A549 (cell line): ENCODE data around the gene MUC5AC. TPM values are rescaled to one million over a fixed set of nuclear protein-coding genes. Genes with fewer than 3 reads are reported as not detected.
A peak's percentile ranks its signal among the peaks of the same experiment; 100 is the strongest.
"Not testable (repeated sequence)": the region's sequence is repeated elsewhere in the genome, so short reads cannot be mapped to it uniquely, and the experiment has no call there.

Source experiments
- ATAC-seq, 2 experiments: fragments of 200-7000 bp in 1 of 2; fragments of >200 bp in 1 of 2; cut with Nextera tagmentation in 1 of 2; cut with Tn5 transposase in 1 of 2; 3 replicates each; pipeline versions ENCODE4 v1.8.0 to v1.9.1; 2018 to 2020; ENCODE audit warnings: mild to moderate bottlenecking in 1 of 2, moderate library complexity in 1 of 2
- CTCF ChIA-PET: fragments of 300-600 bp; sonication (Branson Sonifier 250); formaldehyde crosslinking; extraction: SDS; loops from one replicate; lab custom pipeline; 2021; ENCODE audit warnings: antibody characterized with exemption, inconsistent platforms; lab: Yijun Ruan, JAX
- POLR2A ChIA-PET: fragments of 350-600 bp; formaldehyde crosslinking; extraction: SDS; loops from one replicate; lab custom pipeline; 2021; ENCODE audit warnings: antibody characterized with exemption, inconsistent platforms; lab: Yijun Ruan, JAX
- DNase-seq, 2 experiments: peaks; one replicate each; pipeline versions ENCODE4 v3.0.0 to v3.0.0-alpha.2; 2011 to 2016; ENCODE audit warnings: low read depth in 1 of 2, low spot score in 1 of 2
- FAIRE-seq: peaks from 2 replicates; lab custom pipeline; 2011; peaks lifted over from hg19 to GRCh38; lab: Jason Lieb, UNC
- H3K27ac ChIP-seq, 2 experiments: fragments of >200 bp; sonication (Bioruptor Twin); formaldehyde crosslinking; 3 replicates each; pipeline ENCODE4 v1.5.1; 2016 to 2017
- H3K4me1 ChIP-seq: fragments of >200 bp; sonication (Bioruptor Twin); formaldehyde crosslinking; 3 replicates; pipeline ENCODE4 v1.6.1; 2016
- H3K4me2 ChIP-seq: fragments of >200 bp; sonication (Bioruptor Twin); formaldehyde crosslinking; 3 replicates; pipeline ENCODE4 v1.6.1; 2016
- H3K4me3 ChIP-seq: fragments of >200 bp; sonication (Bioruptor Twin); formaldehyde crosslinking; 3 replicates; pipeline ENCODE4 v1.5.1; 2016
- H3K9me3 ChIP-seq: fragments of >200 bp; sonication (Bioruptor Twin); formaldehyde crosslinking; 3 replicates; pipeline ENCODE4 v1.6.1; 2016
- CBX8 ChIP-seq: fragments of 200-600 bp; sonication (generic); IDR thresholded peaks from 2 replicates; pipeline ENCODE4 v1.6.1; 2016
- CEBPB ChIP-seq, 2 experiments: fragments of >200 bp in 1 of 2; sonication (Bioruptor Twin) in 1 of 2; formaldehyde crosslinking in 1 of 2; IDR thresholded peaks; 2 replicates each; pipeline ENCODE4 v1.6.1; 2012 to 2016
- EHF ChIP-seq: fragments of 250-450 bp; sonication (Bioruptor Pico); IDR thresholded peaks from 2 replicates; pipeline ENCODE4 v1.5.0; 2020; ENCODE audit warnings: mild to moderate bottlenecking
- EHMT2 ChIP-seq: fragments of 200-600 bp; sonication (generic); IDR thresholded peaks from 2 replicates; pipeline ENCODE4 v1.6.1; 2016; ENCODE audit warnings: antibody characterized with exemption, low read depth, mild to moderate bottlenecking, moderate library complexity
- FOSB ChIP-seq: fragments of 250-450 bp; sonication (Bioruptor Pico); IDR thresholded peaks from 2 replicates; pipeline ENCODE4 v1.5.0; 2020; ENCODE audit warnings: mild to moderate bottlenecking, moderate library complexity
- FOSL2 ChIP-seq, 2 experiments: fragments of 450-650 bp in 1 of 2; fragments of >200 bp in 1 of 2; sonication (Bioruptor Twin) in 1 of 2; formaldehyde crosslinking; IDR thresholded peaks; 2 replicates each; pipeline versions ENCODE4 v1.5.0 to v1.6.1; 2016 to 2020; ENCODE audit warnings: mild to moderate bottlenecking in 1 of 2, moderate library complexity in 1 of 2
- GATA3 ChIP-seq: IDR thresholded peaks from 2 replicates; pipeline ENCODE4 v1.6.1; 2012; ENCODE audit warnings: borderline replicate concordance
- HDAC2 ChIP-seq: fragments of 200-600 bp; sonication (generic); IDR thresholded peaks from 2 replicates; pipeline ENCODE4 v1.6.1; 2016
- JUN ChIP-seq, 2 experiments: fragments of >200 bp; sonication (Bioruptor Twin); formaldehyde crosslinking; IDR thresholded peaks; 2 replicates in 1 of 2; 3 replicates in 1 of 2; pipeline ENCODE4 v1.6.1; 2016 to 2017
- KDM1A ChIP-seq: fragments of 200-600 bp; sonication (generic); IDR thresholded peaks from 2 replicates; pipeline ENCODE4 v1.6.1; 2016; ENCODE audit warnings: low read depth, mild to moderate bottlenecking
- MAZ ChIP-seq: fragments of 150-350 bp; IDR thresholded peaks from 2 replicates; pipeline ENCODE4 v1.6.1; 2014; ENCODE audit warnings: antibody characterized with exemption, low read depth, low read length, borderline replicate concordance
- NPAS2 ChIP-seq: fragments of 250-450 bp; sonication (Bioruptor Pico); IDR thresholded peaks from 2 replicates; pipeline ENCODE4 v1.8.0; 2022; ENCODE audit warnings: mild to moderate bottlenecking, moderate library complexity, borderline replicate concordance
- NR3C1 ChIP-seq: fragments of >200 bp; sonication (Bioruptor Twin); formaldehyde crosslinking; IDR thresholded peaks from 3 replicates; pipeline ENCODE4 v1.6.1; 2017
- PHF8 ChIP-seq: fragments of 200-600 bp; sonication (generic); IDR thresholded peaks from 2 replicates; pipeline ENCODE4 v1.6.1; 2016; ENCODE audit warnings: low read depth, mild to moderate bottlenecking, antibody characterized with exemption, moderate library complexity, borderline replicate concordance
- POLR2A ChIP-seq: IDR thresholded peaks from 2 replicates; pipeline ENCODE4 v1.6.1; 2012; ENCODE audit warnings: mild to moderate bottlenecking, low read length
- POLR2AphosphoS2 ChIP-seq: conservative IDR thresholded peaks from 2 replicates; pipeline ENCODE4 v1.6.1; 2012; ENCODE audit warnings: low read length, improper control_type of control experiment, inconsistent platforms
- RARB ChIP-seq: fragments of 250-450 bp; sonication (Bioruptor Pico); IDR thresholded peaks from 2 replicates; pipeline ENCODE4 v1.8.0; 2021; ENCODE audit warnings: mild to moderate bottlenecking, moderate library complexity
- SREBF2 ChIP-seq: fragments of 450-650 bp; IDR thresholded peaks from 2 replicates; pipeline ENCODE4 v1.6.1; 2014; ENCODE audit warnings: mild to moderate bottlenecking, moderate library complexity
- TP53 ChIP-seq: fragments of 250-450 bp; sonication (Bioruptor Pico); IDR thresholded peaks from 2 replicates; pipeline ENCODE4 v1.5.0; 2021; ENCODE audit warnings: mild to moderate bottlenecking, moderate library complexity
- ZC3H11A ChIP-seq: fragments of 450-650 bp; IDR thresholded peaks from 2 replicates; pipeline ENCODE4 v1.6.1; 2014; ENCODE audit warnings: antibody characterized with exemption, mild to moderate bottlenecking
- WGBS: methylation state at CpG from one replicate; pipeline ENCODE4 v1.1.6; 2017; ENCODE audit errors: missing lambda C conversion rate; 5-methylcytosine and 5-hydroxymethylcytosine counted together
- polyA plus RNA-seq, 4 experiments: library from polyadenylated mRNA; depleted of rRNA in 3 of 4; stranded (reverse); fragments of >200 nt; fragmentation: RNase III in 1 of 4; extraction: RNeasy Plus Mini Kit Qiagen cat#74134 plus additional on column Dnase treatment in 1 of 4; gene quantifications; 2 replicates in 3 of 4; 3 replicates in 1 of 4; pipeline ENCODE4 v1.2.3, GENCODE V29; 2011 to 2017
- TF ChIP-seq, protein P1 (sequence below): IDR thresholded peaks from 2 replicates; pipeline ENCODE4 v1.6.1; 2012; ENCODE audit warnings: low read depth, borderline replicate concordance
- TF ChIP-seq, protein P2 (sequence below): fragments of 450-650 bp; IDR thresholded peaks from 2 replicates; pipeline ENCODE4 v1.6.1; 2014; ENCODE audit warnings: antibody characterized with exemption

The MUC5AC gene
- polyA plus RNA-seq, 2 of the 4 experiments (the other 2 are of a cell fraction) = 0.18 to 7.4 TPM

DNA sequence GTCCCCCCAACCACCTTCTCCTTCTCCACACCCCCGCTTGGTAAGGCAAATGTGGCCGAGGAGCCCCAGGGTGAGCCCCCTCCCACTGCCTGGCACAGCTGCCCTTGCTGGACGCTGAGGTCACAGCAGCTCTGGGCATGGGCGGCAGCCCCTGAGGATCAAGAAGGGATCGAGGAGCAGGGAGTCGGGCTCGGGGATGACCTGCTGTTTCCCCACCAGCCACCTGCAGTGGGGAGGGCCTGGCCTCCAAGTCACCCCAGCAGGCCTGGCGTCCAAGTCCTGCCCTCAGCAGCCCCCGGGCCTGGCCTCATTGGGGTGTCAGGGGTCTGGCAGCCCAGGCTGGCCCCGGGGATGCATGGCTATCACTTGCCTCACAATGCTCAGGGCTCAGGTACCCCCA lies 23.7 kb downstream of the MUC5AC start:
- ATAC-seq = no peak
- no CpG with 5 or more reads among the region's 10 CpGs for WGBS
- TF ChIP-seq NPAS2 (no peak), JUN (IDR thresholded peaks at IDR 0.05) (no peak), SREBF2 (no peak), GATA3 (no peak), PHF8 (no peak), CEBPB (IDR thresholded peaks at IDR 0.05) (no peak), TP53 (no peak), FOSL2 (IDR thresholded peaks at IDR 0.05) (no peak), FOSL2 (CRISPR knock-in tag; IDR thresholded peaks at IDR 0.05) (no peak), NR3C1 (no peak), KDM1A (no peak), ZC3H11A (no peak), EHF (CRISPR knock-in tag) (no peak), POLR2AphosphoS2 (no peak), HDAC2 (no peak), MAZ (no peak), CBX8 (no peak), POLR2A (no peak)
- TF ChIP-seq, protein P1, sequence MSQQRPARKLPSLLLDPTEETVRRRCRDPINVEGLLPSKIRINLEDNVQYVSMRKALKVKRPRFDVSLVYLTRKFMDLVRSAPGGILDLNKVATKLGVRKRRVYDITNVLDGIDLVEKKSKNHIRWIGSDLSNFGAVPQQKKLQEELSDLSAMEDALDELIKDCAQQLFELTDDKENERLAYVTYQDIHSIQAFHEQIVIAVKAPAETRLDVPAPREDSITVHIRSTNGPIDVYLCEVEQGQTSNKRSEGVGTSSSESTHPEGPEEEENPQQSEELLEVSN = no peak
- TF ChIP-seq, protein P2, sequence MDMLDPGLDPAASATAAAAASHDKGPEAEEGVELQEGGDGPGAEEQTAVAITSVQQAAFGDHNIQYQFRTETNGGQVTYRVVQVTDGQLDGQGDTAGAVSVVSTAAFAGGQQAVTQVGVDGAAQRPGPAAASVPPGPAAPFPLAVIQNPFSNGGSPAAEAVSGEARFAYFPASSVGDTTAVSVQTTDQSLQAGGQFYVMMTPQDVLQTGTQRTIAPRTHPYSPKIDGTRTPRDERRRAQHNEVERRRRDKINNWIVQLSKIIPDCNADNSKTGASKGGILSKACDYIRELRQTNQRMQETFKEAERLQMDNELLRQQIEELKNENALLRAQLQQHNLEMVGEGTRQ = no peak
- TF ChIP-seq, all 56 proteins: peak for 0
- ChIA-PET CTCF (interaction anchor here (1.9 kb wide), 1 partner anchor 21 kb away, joined by 4 read pairs; no protein-coding TSS in a partner anchor), POLR2A (no interaction called here)
- no peak overlapping the region for H3K27ac ChIP-seq
- H3K4me1 ChIP-seq = no peaks in the 10 kb centered on the region
- FAIRE-seq (no peak), DNase-seq (no peak)
- H3K9me3 ChIP-seq = peaks cover 3% of the 10 kb centered on the region; the same call in 2 of the 3 replicates
- H3K4me2 ChIP-seq = no peak overlapping the region
- no peak overlapping the region for H3K4me3 ChIP-seq

DNA sequence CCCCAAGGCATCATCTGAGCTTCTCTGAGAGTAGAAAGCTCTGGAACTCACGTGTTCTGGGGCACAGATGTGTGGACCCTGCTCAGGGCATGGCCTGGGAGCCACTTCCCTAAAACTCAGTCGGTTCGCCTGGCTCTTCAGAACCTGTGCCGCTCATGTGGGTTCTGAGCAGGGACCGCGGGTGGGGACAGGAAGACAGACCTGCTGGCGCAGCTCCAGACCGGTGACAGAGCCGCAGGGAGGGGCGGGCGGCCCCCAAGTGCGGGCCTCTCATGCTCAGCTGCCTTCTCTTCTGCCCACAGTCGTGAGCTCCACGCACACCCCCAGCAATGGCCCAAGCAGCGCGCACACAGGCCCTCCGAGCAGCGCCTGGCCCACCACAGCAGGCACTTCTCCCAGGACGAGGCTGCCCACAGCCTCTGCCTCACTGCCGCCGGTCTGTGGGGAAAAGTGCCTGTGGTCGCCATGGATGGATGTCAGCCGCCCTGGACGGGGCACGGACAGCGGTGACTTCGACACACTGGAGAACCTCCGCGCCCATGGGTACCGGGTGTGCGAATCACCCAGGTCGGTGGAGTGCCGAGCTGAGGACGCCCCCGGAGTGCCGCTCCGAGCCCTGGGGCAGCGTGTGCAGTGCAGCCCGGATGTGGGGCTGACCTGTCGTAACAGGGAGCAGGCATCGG lies 24.2 kb downstream of the MUC5AC start:
- Histone ChIP-seq H3K4me3 (no peak overlapping the region), H3K4me2 (no peak overlapping the region), H3K27ac (no peak overlapping the region), H3K4me1 (no peaks in the 10 kb centered on the region), H3K9me3 (peaks cover 6% of the 10 kb centered on the region; the same call in 2 of the 3 replicates)
- ChIA-PET CTCF (interaction anchor here (1.9 kb wide), 1 partner anchor 21 kb away, joined by 4 read pairs; no protein-coding TSS in a partner anchor), POLR2A (no interaction called here)
- FAIRE-seq (no peak), DNase-seq (no peak), ATAC-seq (peak in 1 of 2 experiments; percentile 10; a peak in 2 of 6 replicates)
- TF ChIP-seq RARB (CRISPR knock-in tag) (no peak), EHMT2 (no peak), EHF (CRISPR knock-in tag) (no peak), FOSB (CRISPR knock-in tag) (no peak)
- 94% methylated on average over 35 of the region's 41 CpGs for WGBS

DNA sequence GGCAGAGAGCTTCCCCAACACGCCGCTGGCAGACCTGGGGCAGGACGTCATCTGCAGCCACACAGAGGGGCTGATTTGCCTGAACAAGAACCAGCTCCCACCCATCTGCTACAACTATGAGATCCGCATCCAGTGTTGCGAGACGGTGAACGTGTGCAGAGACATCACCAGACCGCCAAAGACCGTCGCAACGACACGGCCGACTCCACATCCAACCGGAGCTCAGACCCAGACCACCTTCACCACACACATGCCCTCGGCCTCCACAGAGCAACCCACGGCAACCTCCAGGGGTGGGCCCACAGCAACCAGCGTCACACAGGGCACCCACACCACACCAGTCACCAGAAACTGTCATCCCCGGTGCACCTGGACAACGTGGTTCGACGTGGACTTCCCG lies 26.4 kb downstream of the MUC5AC start:
- 97% methylated on average over 13 of the region's 22 CpGs for WGBS
- FAIRE-seq, ATAC-seq, POLR2A ChIA-PET, H3K4me2 ChIP-seq, H3K27ac ChIP-seq, H3K4me3 ChIP-seq, DNase-seq, H3K4me1 ChIP-seq, CTCF ChIA-PET: not testable (repeated sequence)
- peaks cover 12% of the 10 kb centered on the region; the same call in 2 of the 3 replicates for H3K9me3 ChIP-seq

DNA sequence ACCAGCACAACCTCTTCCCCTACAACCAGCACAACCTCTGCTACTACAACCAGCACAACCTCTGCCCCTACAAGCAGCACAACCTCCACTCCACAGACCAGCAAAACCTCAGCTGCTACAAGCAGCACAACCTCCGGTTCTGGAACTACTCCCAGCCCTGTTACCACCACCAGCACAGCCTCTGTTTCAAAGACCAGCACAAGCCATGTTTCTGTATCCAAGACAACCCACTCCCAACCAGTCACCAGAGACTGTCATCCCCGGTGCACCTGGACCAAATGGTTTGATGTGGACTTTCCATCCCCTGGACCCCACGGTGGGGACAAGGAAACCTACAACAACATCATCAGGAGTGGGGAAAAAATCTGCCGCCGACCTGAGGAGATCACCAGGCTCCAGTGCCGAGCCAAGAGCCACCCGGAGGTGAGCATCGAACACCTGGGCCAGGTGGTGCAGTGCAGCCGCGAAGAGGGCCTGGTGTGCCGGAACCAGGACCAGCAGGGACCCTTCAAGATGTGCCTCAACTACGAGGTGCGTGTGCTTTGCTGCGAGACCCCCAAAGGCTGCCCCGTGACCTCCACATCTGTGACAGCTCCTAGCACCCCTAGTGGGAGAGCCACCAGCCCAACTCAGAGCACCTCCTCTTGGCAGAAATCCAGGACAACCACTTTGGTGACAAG lies 30.8 kb downstream of the MUC5AC start:
- FAIRE-seq, POLR2A ChIA-PET, H3K27ac ChIP-seq, H3K4me3 ChIP-seq, DNase-seq, ATAC-seq, H3K4me2 ChIP-seq, CTCF ChIA-PET, H3K4me1 ChIP-seq: not testable (repeated sequence)
- peaks cover 15% of the 10 kb centered on the region; the same call in 2 of the 3 replicates for H3K9me3 ChIP-seq
- WGBS = 75% methylated on average over 12 of the region's 15 CpGs

DNA sequence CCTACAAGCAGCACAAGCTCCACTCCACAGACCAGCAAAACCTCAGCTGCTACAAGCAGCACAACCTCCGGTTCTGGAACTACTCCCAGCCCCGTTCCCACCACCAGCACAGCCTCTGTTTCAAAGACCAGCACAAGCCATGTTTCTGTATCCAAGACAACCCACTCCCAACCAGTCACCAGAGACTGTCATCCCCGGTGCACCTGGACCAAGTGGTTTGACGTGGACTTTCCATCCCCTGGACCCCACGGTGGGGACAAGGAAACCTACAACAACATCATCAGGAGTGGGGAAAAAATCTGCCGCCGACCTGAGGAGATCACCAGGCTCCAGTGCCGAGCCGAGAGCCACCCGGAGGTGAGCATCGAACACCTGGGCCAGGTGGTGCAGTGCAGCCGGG lies 32.1 kb downstream of the MUC5AC start:
- H3K4me1 ChIP-seq, H3K27ac ChIP-seq, H3K4me3 ChIP-seq, DNase-seq, ATAC-seq, H3K4me2 ChIP-seq, CTCF ChIA-PET, FAIRE-seq, POLR2A ChIA-PET: not testable (repeated sequence)
- WGBS = 72% methylated on average over 8 of the region's 12 CpGs
- peaks cover 15% of the 10 kb centered on the region; the same call in 2 of the 3 replicates for H3K9me3 ChIP-seq

DNA sequence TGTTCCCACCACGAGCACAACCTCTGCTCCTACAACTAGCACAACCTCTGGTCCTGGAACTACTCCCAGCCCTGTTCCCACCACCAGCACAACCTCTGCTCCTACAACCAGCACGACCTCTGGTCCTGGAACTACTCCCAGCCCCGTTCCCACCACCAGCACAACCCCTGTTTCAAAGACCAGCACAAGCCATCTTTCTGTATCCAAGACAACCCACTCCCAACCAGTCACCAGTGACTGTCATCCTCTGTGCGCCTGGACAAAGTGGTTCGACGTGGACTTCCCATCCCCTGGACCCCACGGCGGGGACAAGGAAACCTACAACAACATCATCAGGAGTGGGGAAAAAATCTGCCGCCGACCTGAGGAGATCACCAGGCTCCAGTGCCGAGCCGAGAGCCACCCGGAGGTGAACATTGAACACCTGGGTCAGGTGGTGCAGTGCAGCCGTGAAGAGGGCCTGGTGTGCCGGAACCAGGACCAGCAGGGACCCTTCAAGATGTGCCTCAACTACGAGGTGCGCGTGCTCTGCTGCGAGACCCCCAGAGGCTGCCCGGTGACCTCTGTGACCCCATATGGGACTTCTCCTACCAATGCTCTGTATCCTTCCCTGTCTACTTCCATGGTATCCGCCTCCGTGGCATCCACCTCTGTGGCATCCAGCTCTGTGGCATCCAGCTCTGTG lies 34.2 kb downstream of the MUC5AC start:
- DNase-seq, H3K27ac ChIP-seq, POLR2A ChIA-PET, ATAC-seq, H3K4me1 ChIP-seq, CTCF ChIA-PET, H3K9me3 ChIP-seq, H3K4me3 ChIP-seq, H3K4me2 ChIP-seq, FAIRE-seq: not testable (repeated sequence)
- WGBS = 83% methylated on average over 21 of the region's 22 CpGs
